Chondrocyte (in vitro differentiated cells): ENCODE results near the gene TMEM45A. TPM values are rescaled to one million over a fixed set of nuclear protein-coding genes. Genes with fewer than 3 reads are reported as not detected.

Source experiments
- DNase-seq: peaks from one replicate; pipeline ENCODE4 v3.0.0; 2021; ENCODE audit warnings: mixed read lengths, low spot score
- H3K27ac Mint-ChIP-seq: one replicate; pipeline ENCODE4 v1.8.0; 2021; ENCODE audit warnings: mild to moderate bottlenecking, moderate library complexity, mixed read lengths; ENCODE audit not compliant: unreplicated experiment
- H3K27me3 Mint-ChIP-seq: 2 replicates; pipeline ENCODE4 v1.8.0; 2021; ENCODE audit warnings: low read depth, mixed read lengths
- H3K36me3 Mint-ChIP-seq: 2 replicates; pipeline ENCODE4 v1.8.0; 2021; ENCODE audit warnings: low read depth, mixed read lengths
- H3K4me1 Mint-ChIP-seq: 2 replicates; pipeline ENCODE4 v1.8.0; 2021; ENCODE audit warnings: low read depth, mild to moderate bottlenecking, mixed read lengths
- H3K4me3 Mint-ChIP-seq: one replicate; pipeline ENCODE4 v1.8.0; 2021; ENCODE audit warnings: mild to moderate bottlenecking, moderate library complexity, mixed read lengths; ENCODE audit not compliant: unreplicated experiment
- H3K9me3 Mint-ChIP-seq: 2 replicates; pipeline ENCODE4 v1.8.0; 2021; ENCODE audit warnings: low read depth, mixed read lengths
- total RNA-seq: library from RNA; stranded (reverse); gene quantifications from 3 replicates; pipeline ENCODE4 v1.2.1, GENCODE V29; 2021
- TF ChIP-seq, protein P1 (sequence below): fragments of 200-600 bp; sonication (generic); IDR thresholded peaks from 2 replicates; pipeline ENCODE4 v1.5.0; 2021; ENCODE audit warnings: antibody characterized with exemption, mild to moderate bottlenecking, moderate library complexity

Gene TMEM45A
- total RNA-seq, 1 donor from 2014 or later, result 69.1 TPM

DNA sequence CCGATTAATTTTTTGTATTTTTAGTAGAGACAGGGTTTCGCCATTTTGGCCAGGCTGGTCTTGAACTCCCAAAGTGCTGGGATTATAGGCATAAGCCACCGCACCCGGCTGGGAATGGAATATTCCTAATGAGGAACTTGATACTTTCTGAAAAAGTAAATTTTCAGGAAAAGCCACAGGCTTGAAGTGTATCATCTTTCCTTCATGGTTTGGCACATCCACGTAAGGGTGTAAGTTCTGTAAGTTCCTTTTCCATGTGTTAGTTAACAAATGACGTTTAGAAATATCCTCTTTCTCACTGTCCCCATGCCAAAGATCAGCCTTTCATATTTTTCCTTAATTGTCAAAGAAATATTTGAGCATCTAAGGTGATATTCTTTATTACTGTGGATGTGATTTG, 24.9 kb downstream of the TMEM45A start:
- Mint-ChIP-seq H3K27ac (no peak overlapping the region), H3K9me3 (no peaks in the 10 kb centered on the region), H3K27me3 (no peaks in the 10 kb centered on the region), H3K4me3 (no peak overlapping the region), H3K36me3 (peaks cover 13% of the 10 kb centered on the region), H3K4me1 (peaks cover 12% of the 10 kb centered on the region)
- TF ChIP-seq, protein P1, sequence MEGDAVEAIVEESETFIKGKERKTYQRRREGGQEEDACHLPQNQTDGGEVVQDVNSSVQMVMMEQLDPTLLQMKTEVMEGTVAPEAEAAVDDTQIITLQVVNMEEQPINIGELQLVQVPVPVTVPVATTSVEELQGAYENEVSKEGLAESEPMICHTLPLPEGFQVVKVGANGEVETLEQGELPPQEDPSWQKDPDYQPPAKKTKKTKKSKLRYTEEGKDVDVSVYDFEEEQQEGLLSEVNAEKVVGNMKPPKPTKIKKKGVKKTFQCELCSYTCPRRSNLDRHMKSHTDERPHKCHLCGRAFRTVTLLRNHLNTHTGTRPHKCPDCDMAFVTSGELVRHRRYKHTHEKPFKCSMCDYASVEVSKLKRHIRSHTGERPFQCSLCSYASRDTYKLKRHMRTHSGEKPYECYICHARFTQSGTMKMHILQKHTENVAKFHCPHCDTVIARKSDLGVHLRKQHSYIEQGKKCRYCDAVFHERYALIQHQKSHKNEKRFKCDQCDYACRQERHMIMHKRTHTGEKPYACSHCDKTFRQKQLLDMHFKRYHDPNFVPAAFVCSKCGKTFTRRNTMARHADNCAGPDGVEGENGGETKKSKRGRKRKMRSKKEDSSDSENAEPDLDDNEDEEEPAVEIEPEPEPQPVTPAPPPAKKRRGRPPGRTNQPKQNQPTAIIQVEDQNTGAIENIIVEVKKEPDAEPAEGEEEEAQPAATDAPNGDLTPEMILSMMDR, result no peak
- no peak for DNase-seq

GRCh38 chr3:100518244-100518643, 25.8 kb downstream of the TMEM45A start:
- no peak overlapping the region for H3K27ac Mint-ChIP-seq
- peaks cover 12% of the 10 kb centered on the region for H3K4me1 Mint-ChIP-seq
- peaks cover 18% of the 10 kb centered on the region for H3K36me3 Mint-ChIP-seq
- no peak overlapping the region for H3K4me3 Mint-ChIP-seq
- H3K27me3 Mint-ChIP-seq, result no peaks in the 10 kb centered on the region
- H3K9me3 Mint-ChIP-seq, result no peaks in the 10 kb centered on the region
- TF ChIP-seq, protein P1, result no peak
- DNase-seq, result no peak

- TF ChIP-seq, protein P1, result no peak
- H3K4me3 Mint-ChIP-seq, result no peak overlapping the region
- no peak overlapping the region for H3K27ac Mint-ChIP-seq
- H3K9me3 Mint-ChIP-seq, result no peaks in the 10 kb centered on the region
- H3K27me3 Mint-ChIP-seq, result no peaks in the 10 kb centered on the region
- peaks cover 19% of the 10 kb centered on the region for H3K36me3 Mint-ChIP-seq
- peaks cover 12% of the 10 kb centered on the region for H3K4me1 Mint-ChIP-seq
- DNase-seq, result no peak
These were observed 26.6 kb downstream of the TMEM45A start for GRCh38 chr3:100518983-100519382.

GRCh38 chr3:100521439-100521845, 29.0 kb downstream of the TMEM45A start:
- H3K27ac Mint-ChIP-seq, result no peak overlapping the region
- no peaks in the 10 kb centered on the region for H3K9me3 Mint-ChIP-seq
- H3K4me1 Mint-ChIP-seq, result peaks cover 22% of the 10 kb centered on the region
- peaks cover 20% of the 10 kb centered on the region for H3K36me3 Mint-ChIP-seq
- H3K4me3 Mint-ChIP-seq, result no peak overlapping the region
- TF ChIP-seq, protein P1, result no peak
- H3K27me3 Mint-ChIP-seq, result no peaks in the 10 kb centered on the region
- DNase-seq, result no peak

DNA sequence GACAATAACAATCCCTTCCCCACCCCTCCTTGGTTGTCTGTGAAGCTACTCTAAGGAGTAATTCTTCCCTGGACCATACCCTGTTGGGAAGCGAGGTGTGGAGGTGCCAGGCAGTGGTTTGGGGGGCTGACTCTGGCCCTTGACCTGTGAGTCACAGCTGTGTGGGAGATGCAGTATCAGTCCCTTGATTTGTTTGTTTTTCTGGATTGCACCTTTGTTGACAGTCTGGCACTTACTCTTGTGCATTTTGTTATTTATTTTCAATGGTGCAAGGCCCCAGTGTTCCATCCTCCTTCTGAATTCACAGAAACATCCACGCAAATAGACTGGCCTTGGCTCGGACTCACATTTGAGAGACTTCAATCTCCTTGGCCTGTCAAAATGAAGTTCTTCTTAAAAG, 29.7 kb downstream of the TMEM45A start:
- Mint-ChIP-seq H3K9me3 (no peaks in the 10 kb centered on the region), H3K27me3 (no peaks in the 10 kb centered on the region), H3K4me1 (peaks cover 19% of the 10 kb centered on the region), H3K27ac (no peak overlapping the region), H3K4me3 (no peak overlapping the region), H3K36me3 (peaks cover 20% of the 10 kb centered on the region)
- TF ChIP-seq, protein P1, result no peak
- DNase-seq, result no peak
